Endothelial cell of umbilical vein (primary cell): ENCODE results near the gene DEPDC1B. TPM values are rescaled to one million over a fixed set of nuclear protein-coding genes. Genes with fewer than 3 reads are reported as not detected.

Experiments
- BruUV-seq: library from RNA; stranded (reverse); fragments of 400-500 nt; replicated peaks from 2 replicates; lab custom pipeline; 2021; lab: Mats Ljungman, UMichigan
- CTCF ChIA-PET: fragments of 300-600, 350-600 bp; sonication (Branson Sonifier 250); formaldehyde crosslinking; loops from one replicate; lab custom pipeline; 2021; ENCODE audit warnings: antibody characterized with exemption, inconsistent platforms; lab: Charles Lee
- POLR2A ChIA-PET: fragments of 300-600, 350-600 bp; sonication (Branson Sonifier 250); formaldehyde crosslinking; loops from one replicate; lab custom pipeline; 2021; ENCODE audit warnings: antibody characterized with exemption, inconsistent platforms; lab: Charles Lee
- DNase-seq: peaks from one replicate; pipeline ENCODE4 v3.0.0-alpha.2; 2011; ENCODE audit warnings: low read depth, low spot score
- FAIRE-seq: peaks from 2 replicates; lab custom pipeline; 2011; peaks lifted over from hg19 to GRCh38; lab: Jason Lieb, UNC
- H2AFZ ChIP-seq: 2 replicates; pipeline ENCODE4 v1.6.0; 2012; ENCODE audit warnings: low read depth, low read length, control low read depth, inconsistent platforms
- H3K27ac ChIP-seq: 2 replicates; pipeline ENCODE4 v1.5.1; 2011; ENCODE audit warnings: low read depth, mild to moderate bottlenecking, control low read depth, low read length, moderate library complexity; ENCODE audit not compliant: insufficient read depth
- H3K27me3 ChIP-seq, 2 experiments: 2 replicates each; pipeline versions ENCODE4 v1.6.0 to v1.6.1; 2011; ENCODE audit warnings: low read length in 2 of 2, mixed read lengths in 1 of 2; ENCODE audit not compliant: control insufficient read depth in 2 of 2, insufficient read depth in 2 of 2
- H3K36me3 ChIP-seq, 2 experiments: 2 replicates in 1 of 2; 3 replicates in 1 of 2; pipeline ENCODE4 v1.5.1; 2011; ENCODE audit warnings: low read length in 2 of 2, mild to moderate bottlenecking in 1 of 2, moderate library complexity in 1 of 2; ENCODE audit not compliant: control insufficient read depth in 2 of 2, insufficient read depth in 2 of 2; ENCODE audit errors: extremely low read depth in 1 of 2
- H3K4me1 ChIP-seq: 3 replicates; pipeline ENCODE4 v1.5.1; 2011; ENCODE audit warnings: mild to moderate bottlenecking, low read length; ENCODE audit not compliant: control insufficient read depth, insufficient read depth; ENCODE audit errors: extremely low read depth
- H3K4me2 ChIP-seq: 2 replicates; pipeline ENCODE4 v1.6.1; 2011; ENCODE audit warnings: low read length, control low read depth, mixed read lengths; ENCODE audit not compliant: insufficient read depth
- H3K4me3 ChIP-seq, 3 experiments: fragments of 200-600 bp in 1 of 3; sonication (generic), shearing (Covaris generic) in 1 of 3; replicated peaks in 1 of 3; 2 replicates each; pipeline ENCODE4 v1.5.1; 2011 to 2016; ENCODE audit warnings: control low read depth in 3 of 3, low read length in 3 of 3, mild to moderate bottlenecking in 2 of 3, inconsistent platforms in 1 of 3, low read depth in 1 of 3, moderate library complexity in 1 of 3; ENCODE audit not compliant: insufficient read depth in 1 of 3
- H3K79me2 ChIP-seq: 2 replicates; pipeline ENCODE4 v1.6.0; 2012; ENCODE audit warnings: low read length, inconsistent platforms; ENCODE audit not compliant: control insufficient read depth, insufficient read depth
- H3K9ac ChIP-seq: replicated peaks from 2 replicates; pipeline ENCODE3; 2011; ENCODE audit warnings: low read length, control low read depth; ENCODE audit not compliant: insufficient read depth; ENCODE audit errors: extremely low read depth
- H3K9me1 ChIP-seq: replicated peaks from 3 replicates; pipeline ENCODE4 v1.6.0; 2011; ENCODE audit warnings: mild to moderate bottlenecking, low read length; ENCODE audit not compliant: control insufficient read depth, insufficient read depth; ENCODE audit errors: extremely low read depth
- H3K9me3 ChIP-seq: replicated peaks from 2 replicates; pipeline ENCODE4 v1.5.1; 2012; ENCODE audit warnings: low read length, inconsistent platforms; ENCODE audit not compliant: control insufficient read depth, insufficient read depth
- H4K20me1 ChIP-seq: replicated peaks from 2 replicates; pipeline ENCODE3; 2011; ENCODE audit warnings: mild to moderate bottlenecking, low read length; ENCODE audit not compliant: control insufficient read depth, insufficient read depth; ENCODE audit errors: extremely low read depth
- EZH2 ChIP-seq: IDR thresholded peaks from 2 replicates; pipeline ENCODE4 v1.6.1; 2012; ENCODE audit warnings: borderline replicate concordance, low read depth, mild to moderate bottlenecking, moderate library complexity, low read length, inconsistent platforms; ENCODE audit not compliant: severe bottlenecking
- FOS ChIP-seq: IDR thresholded peaks from 2 replicates; pipeline ENCODE4 v1.6.1; 2011; ENCODE audit warnings: mild to moderate bottlenecking, low read length, moderate library complexity, borderline replicate concordance; ENCODE audit not compliant: insufficient read depth
- GATA2 ChIP-seq: IDR thresholded peaks from 2 replicates; pipeline ENCODE4 v1.7.0; 2011; ENCODE audit warnings: low read depth, mild to moderate bottlenecking, moderate library complexity, mixed read lengths, low read length; ENCODE audit not compliant: insufficient read length, insufficient read depth
- JUN ChIP-seq: IDR thresholded peaks from 2 replicates; pipeline ENCODE4 v1.6.1; 2011; ENCODE audit warnings: borderline replicate concordance, low read depth; ENCODE audit not compliant: insufficient read length, insufficient read depth
- MAX ChIP-seq: IDR thresholded peaks from 2 replicates; pipeline ENCODE4 v1.6.1; 2011; ENCODE audit not compliant: insufficient read depth, insufficient read length
- MYC ChIP-seq: IDR thresholded peaks from one replicate; pipeline ENCODE4 v1.6.1; 2011; ENCODE audit warnings: mild to moderate bottlenecking, low read depth, low read length
- POLR2A ChIP-seq: IDR thresholded peaks from 2 replicates; pipeline ENCODE4 v1.6.1; 2012; ENCODE audit warnings: low read depth, mild to moderate bottlenecking, control low read depth, low read length
- POLR2AphosphoS5 ChIP-seq: IDR thresholded peaks from 2 replicates; pipeline ENCODE4 v1.6.1; 2012; ENCODE audit warnings: low read depth, mild to moderate bottlenecking, control low read depth, low read length, moderate library complexity; ENCODE audit not compliant: insufficient read depth
- dilution Hi-C: fragments of 300-500 bp; cut with MboI; formaldehyde crosslinking; loops from one replicate; pipeline ENCODE4 v1.15.0; 2019; ENCODE audit warnings: low sequenced_read_pairs; ENCODE audit not compliant: extremely low pct_ligation_motif_present
- intact Hi-C: fragments of 100-400 bp; cut with micrococcal nuclease; formaldehyde crosslinking; loops from one replicate; pipeline ENCODE4 v1.10.0; 2022
- polyA plus RNA-seq, 4 experiments: library from polyadenylated mRNA; depleted of rRNA in 3 of 4; stranded (reverse) in 3 of 4; unstranded in 1 of 4; fragments of >200 nt; gene quantifications; 2 replicates each; pipeline versions ENCODE4 v1.2.1 to v1.2.3, GENCODE V29; 2011 to 2012; ENCODE audit warnings: missing spikeins in 1 of 4
- total RNA-seq: library from RNA; stranded (reverse); gene quantifications from 2 replicates; pipeline ENCODE4 v1.2.3, GENCODE V29; 2021
- TF ChIP-seq, protein P1 (sequence below), 2 donors: IDR thresholded peaks; 1 replicate in 1 of 2; 2 replicates in 1 of 2; pipeline ENCODE4 v1.5.1; 2011; ENCODE audit warnings: low read length in 2 of 2, mild to moderate bottlenecking in 2 of 2, moderate library complexity in 2 of 2, control low read depth in 1 of 2, inconsistent platforms in 1 of 2, low read depth in 1 of 2; ENCODE audit not compliant: insufficient read depth in 1 of 2; ENCODE audit errors: extremely low read depth in 1 of 2

The DEPDC1B gene
- total and polyA plus RNA-seq, 2 donors (not counting 3 experiments of a cell fraction or from before 2014, with no cell fraction given), result 6.7 to 18.7 TPM

DNA sequence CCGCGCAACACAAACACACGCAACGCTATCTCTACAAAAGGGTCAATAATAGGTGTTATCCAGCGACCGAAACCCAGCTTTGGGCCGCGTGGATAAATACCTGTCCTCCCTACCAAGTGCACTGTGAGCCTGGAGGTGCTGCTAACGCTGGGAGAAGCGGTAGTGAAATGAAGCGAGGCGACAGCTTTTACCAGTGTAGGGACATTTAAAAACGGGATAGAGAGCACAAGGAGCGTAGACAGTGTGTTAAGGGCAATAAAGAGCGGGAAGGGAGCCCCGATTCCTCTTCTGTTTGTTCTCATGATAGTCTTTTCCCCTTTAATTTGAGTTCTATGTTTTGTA lies 421 bp upstream of the DEPDC1B start:
- no peak for DNase-seq
- Histone ChIP-seq H3K9me3 (no peaks in the 10 kb centered on the region), H2AFZ (peak overlapping the region; percentile 75), H3K9ac (peak overlapping the region; percentile 66), H3K4me2 (peak overlapping the region; percentile 77), H3K27me3 (peaks cover 5 to 10% of the 10 kb centered on the region in 2 experiments), H3K4me3 (peak overlapping the region; percentile 53 to 87 (median 70)), H3K79me2 (peaks cover 28% of the 10 kb centered on the region), H4K20me1 (no peaks in the 10 kb centered on the region), H3K27ac (peak overlapping the region; percentile 54), H3K36me3 (no peaks in the 10 kb centered on the region), H3K9me1 (no peaks in the 10 kb centered on the region), H3K4me1 (peaks cover 15% of the 10 kb centered on the region)
- ChIA-PET CTCF (interaction anchor here (0.8 to 6.0 kb wide), 13 partner anchors 10 to 894 kb away, joined by 3 to 72 read pairs (median 6); no protein-coding TSS in a partner anchor), POLR2A (interaction anchor here (1.0 to 1.2 kb wide), 2 partner anchors 12 to 631 kb away, joined by 3 to 4 read pairs; no protein-coding TSS in a partner anchor)
- no peak for FAIRE-seq
- dilution Hi-C loops (no loop called here), intact Hi-C loops (loop anchor here (10.0 kb wide), 1 partner anchor 144 kb away; the partner anchor contains the start of gene ELOVL7)
- no peak for TF ChIP-seq MYC
- TF ChIP-seq, protein P1, sequence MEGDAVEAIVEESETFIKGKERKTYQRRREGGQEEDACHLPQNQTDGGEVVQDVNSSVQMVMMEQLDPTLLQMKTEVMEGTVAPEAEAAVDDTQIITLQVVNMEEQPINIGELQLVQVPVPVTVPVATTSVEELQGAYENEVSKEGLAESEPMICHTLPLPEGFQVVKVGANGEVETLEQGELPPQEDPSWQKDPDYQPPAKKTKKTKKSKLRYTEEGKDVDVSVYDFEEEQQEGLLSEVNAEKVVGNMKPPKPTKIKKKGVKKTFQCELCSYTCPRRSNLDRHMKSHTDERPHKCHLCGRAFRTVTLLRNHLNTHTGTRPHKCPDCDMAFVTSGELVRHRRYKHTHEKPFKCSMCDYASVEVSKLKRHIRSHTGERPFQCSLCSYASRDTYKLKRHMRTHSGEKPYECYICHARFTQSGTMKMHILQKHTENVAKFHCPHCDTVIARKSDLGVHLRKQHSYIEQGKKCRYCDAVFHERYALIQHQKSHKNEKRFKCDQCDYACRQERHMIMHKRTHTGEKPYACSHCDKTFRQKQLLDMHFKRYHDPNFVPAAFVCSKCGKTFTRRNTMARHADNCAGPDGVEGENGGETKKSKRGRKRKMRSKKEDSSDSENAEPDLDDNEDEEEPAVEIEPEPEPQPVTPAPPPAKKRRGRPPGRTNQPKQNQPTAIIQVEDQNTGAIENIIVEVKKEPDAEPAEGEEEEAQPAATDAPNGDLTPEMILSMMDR (IDR thresholded peaks at IDR 0.05; ENCODE audit: extremely low read depth in 1 of 2, insufficient read depth in 1 of 2, low read depth in 1 of 2, low read length in 2 of 2), result no peak
- TF ChIP-seq EZH2, result no peak
- TF ChIP-seq POLR2AphosphoS5, result no peak
- TF ChIP-seq FOS, result no peak
- TF ChIP-seq POLR2A, result no peak
- no peak for TF ChIP-seq JUN
- no peak for TF ChIP-seq GATA2
- TF ChIP-seq MAX, result no peak
- BruUV-seq, result TSS peak; percentile 84
